KG1 (cell line): ENCODE data around the gene INTS7.
A peak's percentile ranks its signal among the peaks of the same experiment; 100 is the strongest.
"Not testable (repeated sequence)": the region's sequence is repeated elsewhere in the genome, so short reads cannot be mapped to it uniquely, and the experiment has no call there.

Source experiments
- DNase-seq: peaks from one replicate; lab custom pipeline; 2025; lab: John Stamatoyannopoulos, UW

The INTS7 gene

DNA sequence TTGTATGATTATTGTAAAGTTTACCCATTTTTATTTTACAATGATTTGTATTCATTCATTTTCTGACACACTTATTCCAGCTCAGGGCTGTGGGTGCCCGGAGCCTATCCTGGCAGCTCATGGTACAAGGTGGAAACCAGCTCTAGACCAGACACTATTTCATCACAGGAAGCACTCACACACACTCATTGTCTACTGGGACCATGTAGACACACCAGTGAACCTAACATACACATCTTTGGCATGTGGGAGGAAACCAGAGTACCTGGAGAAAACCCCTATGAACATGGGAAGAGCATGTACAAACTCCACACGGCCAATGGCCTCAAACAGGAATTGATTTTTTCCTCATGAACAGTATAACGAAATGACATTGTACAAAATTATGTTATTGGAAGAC, 2.5 kb upstream of the INTS7 start:
- no peak for DNase-seq

DNA sequence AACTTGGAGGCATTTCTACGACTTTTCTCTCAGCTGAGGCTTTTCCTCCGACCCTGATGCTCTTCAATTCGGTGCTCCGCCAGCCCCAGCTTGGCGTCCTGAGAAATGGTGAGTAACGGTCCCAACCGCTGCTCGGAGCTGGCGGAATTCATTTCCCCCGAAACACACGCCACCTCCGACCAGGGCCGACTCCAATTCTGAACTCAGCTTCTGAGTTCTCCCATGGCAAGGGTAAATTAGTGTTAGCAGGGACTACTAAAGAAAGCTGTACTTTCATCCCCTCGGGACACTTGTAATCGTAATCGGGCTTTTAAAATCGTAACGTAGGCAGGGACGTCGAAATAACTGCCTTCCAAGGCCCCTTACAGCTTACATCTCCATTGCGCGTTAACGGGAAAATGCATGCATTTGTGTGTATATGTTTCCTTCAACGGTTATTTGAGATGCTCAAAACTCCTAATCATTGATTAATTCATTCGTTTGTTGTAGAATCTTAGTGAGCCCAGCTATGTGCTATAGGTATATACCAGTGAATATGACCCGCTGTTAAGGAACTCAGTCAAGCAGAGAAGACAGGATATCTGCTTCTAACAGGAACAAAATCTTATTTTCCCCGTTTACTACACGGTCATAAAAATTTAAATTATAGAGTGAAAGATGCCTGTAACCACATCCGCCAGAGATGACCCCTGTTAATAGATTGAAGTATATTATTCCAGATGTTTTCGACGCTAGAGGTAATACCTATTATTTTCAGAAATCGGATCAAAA, 663 bp upstream of the INTS7 start:
- no peak for DNase-seq

DNA sequence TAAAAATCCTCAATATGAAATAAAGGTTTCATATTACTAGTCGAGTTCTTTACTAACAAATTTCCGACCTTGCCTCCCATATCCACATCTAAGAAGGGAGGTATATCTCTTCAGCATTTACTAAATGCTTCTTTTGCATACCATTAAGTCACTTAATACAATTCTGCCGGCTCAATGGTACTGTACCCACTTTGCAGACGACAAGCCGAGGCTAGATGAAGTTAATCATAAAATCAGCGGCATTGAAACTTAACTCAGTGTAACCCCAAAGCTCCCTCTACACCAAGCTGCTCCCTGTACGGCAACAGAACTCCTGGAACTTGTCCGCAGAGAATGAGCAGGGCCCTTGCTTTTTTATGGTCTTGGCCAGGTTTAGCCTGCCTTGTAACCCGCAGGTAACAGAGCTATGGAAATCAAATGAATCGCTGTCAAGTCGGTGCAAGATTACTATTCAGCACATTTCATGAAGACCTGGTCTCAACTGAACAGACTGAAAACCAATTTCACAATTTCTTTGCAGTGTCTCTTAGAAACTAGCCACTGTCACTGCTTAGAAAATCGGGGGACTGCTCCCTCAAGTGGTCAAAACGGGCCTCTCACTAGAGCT, 738 bp downstream of the INTS7 start:
- no peak for DNase-seq

GRCh38 chr1:212030936-212031528, 4.3 kb downstream of the INTS7 start:
- no peak for DNase-seq

DNA sequence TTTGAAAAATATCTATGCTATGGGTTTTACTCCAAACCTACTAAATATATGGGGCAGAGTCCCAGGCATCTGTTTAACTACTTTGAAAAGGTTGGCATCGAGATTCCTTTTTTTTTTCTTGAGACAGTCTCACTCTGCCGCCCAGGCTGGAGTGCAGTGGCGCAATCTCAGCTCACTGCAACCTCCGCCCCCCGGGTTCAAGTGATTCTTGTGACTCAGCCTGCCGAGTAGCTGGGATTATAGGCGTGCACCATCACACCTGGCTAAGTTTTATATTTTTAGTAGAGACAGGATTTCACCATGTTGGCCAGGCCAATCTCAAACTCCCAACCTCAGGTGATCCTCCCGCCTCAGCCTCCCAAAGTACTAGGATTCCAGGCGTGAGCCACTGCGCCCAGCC, 7.6 kb downstream of the INTS7 start:
- DNase-seq: not testable (repeated sequence)

GRCh38 chr1:212024469-212025149, 10.7 kb downstream of the INTS7 start:
- no peak for DNase-seq

DNA sequence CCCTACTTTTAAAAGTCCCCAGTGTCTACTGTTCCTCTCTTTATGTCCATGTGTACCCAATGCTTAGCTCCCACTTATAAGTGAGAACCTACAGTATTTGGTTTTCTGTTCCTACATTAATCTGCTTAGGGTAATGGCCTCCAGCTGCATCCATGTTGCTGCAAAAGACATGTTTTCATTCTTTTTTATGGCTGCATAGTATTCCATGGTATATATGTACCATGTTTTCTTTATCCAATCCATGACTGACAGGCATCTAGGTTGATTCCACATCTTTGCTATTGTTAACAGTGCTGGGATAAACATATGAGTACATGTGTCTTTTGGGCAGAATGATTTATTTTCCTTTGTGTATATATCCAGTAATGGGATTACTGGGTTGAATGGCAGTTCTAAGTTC, 12.4 kb downstream of the INTS7 start:
- DNase-seq: not testable (repeated sequence)

DNA sequence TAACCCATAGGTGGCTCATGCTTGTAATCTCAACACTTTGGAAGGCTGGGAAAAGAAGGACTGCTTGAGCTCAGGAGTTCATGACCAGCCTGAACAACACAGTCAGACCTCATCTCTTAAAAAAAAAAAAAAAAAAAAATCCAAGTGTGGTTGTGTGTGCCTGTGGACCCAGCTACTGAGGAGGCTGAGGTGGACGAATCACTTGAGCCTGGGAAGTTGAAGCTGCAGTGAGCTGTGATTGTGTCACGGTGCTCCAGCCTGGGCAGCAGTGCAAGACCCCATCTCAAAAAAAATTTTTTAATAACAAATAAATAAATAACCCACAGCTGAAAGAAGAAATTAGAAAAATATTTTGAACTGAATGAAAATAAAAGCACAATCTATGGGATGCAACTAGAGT, 13.8 kb downstream of the INTS7 start:
- no peak for DNase-seq

- DNase-seq: no peak
Measured at GRCh38 chr1:212020975-212021374, 14.4 kb downstream of the INTS7 start.

DNA sequence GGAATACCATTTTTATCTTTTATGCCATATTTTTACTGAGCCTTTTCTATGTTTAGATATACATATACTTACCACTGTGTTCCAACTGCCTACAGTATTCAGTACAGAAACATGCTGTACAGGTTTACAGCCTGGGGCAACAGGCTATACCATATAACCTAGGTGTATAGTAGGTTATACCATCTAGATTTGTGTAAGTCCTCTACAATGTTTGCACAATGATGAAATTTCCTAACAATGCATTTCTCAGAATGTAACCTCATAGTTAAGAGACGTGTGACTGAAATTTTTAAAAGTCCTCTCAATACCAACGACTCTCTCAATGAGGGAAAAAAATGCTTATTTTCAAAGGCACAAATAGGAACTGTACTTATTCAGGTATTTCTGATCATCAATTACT, 21.7 kb downstream of the INTS7 start:
- DNase-seq: no peak

DNA sequence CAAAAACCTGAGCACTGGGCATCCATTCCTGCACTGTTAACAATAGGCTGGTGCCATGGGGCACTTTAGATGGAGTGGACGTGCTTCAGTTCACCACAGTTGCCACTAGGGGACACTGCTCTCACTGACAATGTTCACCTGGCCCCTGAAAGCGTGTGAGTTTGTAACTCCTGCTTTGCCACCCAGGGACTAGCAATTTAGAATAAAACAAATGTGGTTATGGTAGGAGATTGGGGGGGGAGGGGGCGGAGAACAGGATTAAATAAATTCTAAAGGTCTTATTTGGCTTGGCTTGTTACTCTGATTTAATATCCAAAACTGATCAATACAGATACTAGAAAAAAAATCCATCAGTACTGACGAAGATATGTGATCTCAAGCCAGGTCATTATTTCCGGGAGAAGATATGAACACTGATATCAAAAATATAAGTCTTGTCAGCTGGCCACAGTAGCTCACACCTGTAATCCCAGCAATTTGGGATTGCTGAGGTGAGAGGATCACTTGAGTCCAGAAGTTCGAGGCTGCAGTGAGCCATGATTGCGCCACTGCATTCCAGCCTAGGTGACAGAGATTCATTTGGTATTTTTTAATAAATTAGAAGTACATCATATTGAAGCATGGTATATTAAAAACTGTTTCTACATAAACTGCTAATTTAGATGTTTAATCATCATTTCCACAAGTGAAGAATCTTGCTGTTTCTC, 23.2 kb downstream of the INTS7 start:
- DNase-seq: peak; percentile 41

GRCh38 chr1:212010004-212010403, 25.4 kb downstream of the INTS7 start:
- no peak for DNase-seq

GRCh38 chr1:212009561-212009960, 25.8 kb downstream of the INTS7 start:
- no peak for DNase-seq

- no peak for DNase-seq
Measured at GRCh38 chr1:212007886-212008285, 27.5 kb downstream of the INTS7 start.

DNA sequence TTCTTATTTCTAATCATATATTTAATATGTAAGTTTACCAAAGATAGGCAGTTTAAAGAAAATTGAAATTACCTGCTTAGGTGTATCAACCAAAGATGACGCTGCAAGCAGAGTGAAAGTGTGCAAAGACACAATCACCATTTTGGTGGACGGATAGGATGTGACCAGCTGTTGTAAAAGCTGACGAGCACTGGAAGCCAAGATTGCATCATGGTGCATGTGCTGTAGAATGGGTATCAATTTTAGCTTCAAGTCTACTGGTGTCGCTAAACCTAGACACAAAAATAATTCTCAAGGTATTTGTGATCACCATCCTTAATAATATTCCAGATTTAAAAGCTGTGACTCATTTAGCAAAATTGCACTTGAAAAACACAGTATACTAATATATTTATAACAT, 28.2 kb downstream of the INTS7 start:
- DNase-seq: no peak

- no peak for DNase-seq
Measured at GRCh38 chr1:212004895-212005608, 30.3 kb downstream of the INTS7 start.

DNA sequence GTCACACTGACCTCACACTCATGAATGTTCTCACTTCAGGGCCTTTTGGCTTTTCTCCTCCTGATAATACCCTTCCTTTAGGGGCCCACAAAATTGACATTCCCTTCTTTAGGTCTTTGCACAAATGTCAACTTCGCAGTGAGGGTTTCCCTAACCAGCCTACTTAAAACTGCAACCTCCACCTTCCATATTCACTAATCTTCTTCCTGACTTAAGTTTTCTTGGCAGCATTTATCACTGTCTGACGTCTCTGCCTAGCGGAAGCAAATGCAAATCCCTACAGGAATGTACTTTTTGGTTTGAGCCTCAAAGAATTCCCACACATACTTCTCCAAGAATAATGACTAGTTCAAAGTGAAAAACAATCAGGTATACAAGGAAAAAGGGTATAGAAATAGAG, 32.8 kb downstream of the INTS7 start:
- DNase-seq: no peak

- not testable (repeated sequence) for DNase-seq
Measured at GRCh38 chr1:211997426-211997825, 37.9 kb downstream of the INTS7 start.

DNA sequence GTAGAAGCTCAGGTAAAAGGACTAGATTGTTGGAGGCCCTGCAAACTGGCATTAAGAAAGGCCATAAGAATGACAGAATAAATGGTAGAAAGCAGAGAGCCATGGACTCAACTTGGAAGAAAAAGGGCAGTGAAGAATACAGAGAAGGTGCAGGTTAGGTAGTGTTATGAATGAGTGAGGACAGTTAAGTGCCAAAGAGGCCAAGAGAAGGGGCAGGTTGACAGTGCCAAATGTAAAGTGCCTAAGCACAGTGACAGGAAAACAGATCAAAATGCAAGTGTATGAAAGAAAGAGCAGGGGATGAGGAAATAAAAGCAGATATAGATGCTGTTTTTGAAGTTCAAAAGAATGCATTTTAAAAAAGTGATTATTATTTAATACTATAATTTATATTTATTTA, 43.7 kb downstream of the INTS7 start:
- DNase-seq: no peak

DNA sequence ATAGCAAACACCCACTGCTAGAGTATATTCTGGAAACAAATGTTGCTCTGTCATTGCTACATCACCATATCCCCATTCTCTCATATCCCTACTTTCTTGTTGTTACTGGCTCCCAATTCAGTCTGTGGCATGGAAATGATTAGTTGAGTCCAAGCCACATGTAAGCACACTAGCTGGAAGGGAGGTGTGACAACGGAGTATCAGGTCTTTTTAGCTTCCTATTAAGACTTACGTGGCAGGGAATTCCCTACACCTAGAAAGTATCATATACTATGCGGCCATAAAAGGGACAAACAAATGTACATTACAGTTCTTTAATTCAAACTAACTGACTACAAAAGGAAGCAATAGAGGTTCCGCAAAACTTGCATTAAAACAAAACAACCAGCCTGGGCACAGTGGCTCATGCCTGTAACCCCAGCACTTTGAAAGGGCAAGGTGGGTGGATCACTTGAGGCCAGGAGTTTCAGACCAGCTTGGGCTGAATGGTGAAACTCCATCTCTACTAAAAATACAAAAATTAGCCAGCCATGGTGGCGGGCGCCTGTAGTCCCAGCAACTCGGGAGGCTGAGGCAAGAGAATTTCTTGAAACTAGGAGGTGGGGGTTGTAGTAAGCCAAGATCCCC, 48.6 kb downstream of the INTS7 start:
- DNase-seq: no peak
